GM12892 (cell line): ENCODE measurements around the gene RTKN.
"Not testable (repeated sequence)": the region's sequence is repeated elsewhere in the genome, so short reads cannot be mapped to it uniquely, and the experiment has no call there.

Source experiments
- DNase-seq: peaks from one replicate; pipeline ENCODE4 v3.0.0; 2011; ENCODE audit not compliant: insufficient read length
- FAIRE-seq: peaks from 2 replicates; lab custom pipeline; 2011; peaks lifted over from hg19 to GRCh38; lab: Jason Lieb, UNC
- POLR2A ChIP-seq: IDR thresholded peaks from 2 replicates; pipeline ENCODE4 v1.6.1; 2011; ENCODE audit warnings: low read depth, low read length, control low read depth
- POLR2AphosphoS5 ChIP-seq: IDR thresholded peaks from 2 replicates; pipeline ENCODE4 v1.6.1; 2011; ENCODE audit warnings: low read depth, low read length, control low read depth
- TAF1 ChIP-seq: IDR thresholded peaks from 2 replicates; pipeline ENCODE4 v1.6.1; 2011; ENCODE audit warnings: low read depth, mild to moderate bottlenecking, control low read depth, low read length, borderline replicate concordance

RTKN gene

GRCh38 chr2:74427551-74427950 is 14.2 kb downstream of the RTKN start:
- FAIRE-seq (no peak), DNase-seq (no peak)
- TF ChIP-seq TAF1 = no peak
- no peak for TF ChIP-seq POLR2A
- no peak for TF ChIP-seq POLR2AphosphoS5

DNA sequence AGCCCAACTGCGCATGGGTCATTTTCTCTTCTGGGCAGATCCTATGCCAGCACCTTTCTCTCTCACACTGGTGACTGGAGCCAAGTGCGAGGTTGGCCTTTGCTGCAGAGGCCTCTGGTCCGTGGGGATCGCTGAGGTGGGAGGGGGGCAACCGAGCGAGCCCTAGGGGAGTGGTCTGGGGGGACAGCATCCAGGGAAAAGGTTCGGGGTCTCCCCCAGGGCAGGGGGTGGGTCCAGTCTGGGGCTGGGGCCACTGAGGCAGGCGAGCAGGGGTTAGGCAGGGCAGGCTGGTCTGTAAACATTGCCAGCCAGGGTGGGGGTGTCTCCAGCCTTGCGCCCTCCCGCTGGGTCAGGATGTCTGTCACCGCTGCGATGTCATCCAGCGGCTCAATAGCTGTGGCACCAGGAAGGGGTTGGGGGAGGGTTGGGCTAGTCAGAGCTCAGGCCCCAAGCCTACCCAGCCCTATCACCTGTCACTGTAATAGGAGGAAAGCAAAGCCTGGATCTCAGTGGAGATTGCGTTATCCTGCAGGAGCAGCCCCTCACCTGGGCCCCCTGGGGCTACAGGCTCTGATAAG is 15.5 kb downstream of the RTKN start:
- TF ChIP-seq POLR2AphosphoS5 (no peak), POLR2A (no peak), TAF1 (no peak)
- FAIRE-seq (no peak), DNase-seq (no peak)

GRCh38 chr2:74425523-74425922 is 16.2 kb downstream of the RTKN start:
- no peak for DNase-seq
- FAIRE-seq = no peak
- TF ChIP-seq POLR2AphosphoS5 (no peak), POLR2A (0 out of 2 replicates have a peak, but pooled peaks have one; percentile 13), TAF1 (no peak)

GRCh38 chr2:74424995-74425406 is 16.7 kb downstream of the RTKN start:
- TF ChIP-seq POLR2A (0 out of 2 replicates have a peak, but pooled peaks have one; percentile 20), TAF1 (no peak), POLR2AphosphoS5 (no peak)
- no peak for FAIRE-seq
- no peak for DNase-seq

DNA sequence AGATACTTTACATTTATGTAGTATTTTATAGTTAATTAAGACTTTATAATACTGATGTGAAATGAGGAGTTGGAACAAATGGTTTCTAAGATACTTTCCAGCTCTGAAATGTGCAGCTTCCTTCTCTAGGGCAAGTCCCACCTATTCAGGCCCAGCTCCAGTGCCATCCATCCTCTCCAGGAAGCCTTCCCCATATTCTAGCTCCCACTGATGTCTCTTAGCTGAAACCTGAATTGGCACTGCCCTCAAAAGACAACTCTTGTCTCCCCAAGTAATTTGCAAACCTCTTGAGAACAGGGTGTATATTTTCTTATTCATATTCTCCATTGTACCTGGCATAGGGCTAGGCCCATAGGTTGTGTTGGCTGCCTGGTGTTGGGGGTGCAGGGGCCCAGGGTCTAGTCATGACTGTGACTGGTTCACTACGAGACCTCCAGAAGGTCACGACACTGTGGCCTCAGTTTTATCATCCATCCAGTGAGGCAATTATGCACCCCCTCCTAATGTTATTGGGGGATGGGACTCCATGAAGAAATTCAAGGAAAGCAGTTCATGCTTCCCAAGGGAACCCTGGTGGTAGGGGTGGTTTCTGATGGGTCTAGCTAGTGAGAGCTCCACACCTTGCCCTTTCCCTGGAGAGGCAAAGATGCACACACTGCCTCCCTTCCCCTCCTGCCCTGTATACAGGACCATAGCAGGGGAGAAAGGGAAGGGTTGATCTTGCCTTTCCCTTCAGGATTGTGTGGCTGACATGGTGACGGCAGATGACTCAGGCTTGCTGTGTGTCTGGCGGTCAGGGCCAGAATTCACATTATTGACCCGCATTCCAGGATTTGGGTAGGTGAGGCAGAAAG is 17.4 kb downstream of the RTKN start:
- TF ChIP-seq POLR2AphosphoS5 = no peak
- TF ChIP-seq POLR2A = no peak
- no peak for TF ChIP-seq TAF1
- no peak for FAIRE-seq
- no peak for DNase-seq

- DNase-seq (no peak), FAIRE-seq (no peak)
- TF ChIP-seq POLR2AphosphoS5 = no peak
- no peak for TF ChIP-seq TAF1
- no peak for TF ChIP-seq POLR2A
These were observed 18.3 kb downstream of the RTKN start for GRCh38 chr2:74423231-74424095.

DNA sequence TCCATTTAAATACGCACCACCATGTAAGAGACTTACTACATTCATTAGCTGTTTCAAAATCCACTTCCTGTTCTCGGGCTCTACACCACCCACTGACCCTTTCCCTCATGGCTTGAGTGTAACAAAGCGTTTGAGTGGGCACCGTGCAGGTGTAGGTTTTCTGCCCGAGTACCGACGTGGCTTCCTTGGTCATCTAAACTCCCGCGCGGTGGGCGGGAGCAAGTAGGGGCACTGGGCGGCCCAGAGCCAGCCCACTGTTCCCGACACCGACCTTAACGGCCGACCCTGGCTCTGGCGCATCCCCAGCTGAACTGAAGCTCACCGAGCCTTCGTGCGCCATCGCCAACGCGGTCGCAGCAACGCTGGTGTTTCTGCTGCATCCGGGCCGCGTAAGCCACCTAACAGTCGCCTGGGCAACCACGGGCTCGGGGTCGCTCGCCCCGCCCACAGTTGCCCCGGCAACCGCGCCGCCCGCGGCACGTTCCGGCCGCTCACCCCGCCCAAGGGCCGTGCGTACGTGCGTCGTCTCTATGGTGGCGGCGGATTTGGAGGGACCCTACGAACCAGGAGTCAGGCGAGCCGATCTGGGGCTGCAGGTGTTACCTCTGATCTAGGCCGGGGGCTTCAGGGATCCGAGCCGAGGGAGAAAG is 20.4 kb downstream of the RTKN start, which contains the start of the genes C2orf81 and WDR54:
C2orf81 (minus strand) TSS at position 399 of the 650 bp plus-strand sequence; CDS start at position 340, 59 bp downstream.
WDR54 (plus strand) TSS at position 510 of the 650 bp plus-strand sequence. CDS start 424 bp downstream, outside the sequence.
- FAIRE-seq (peak; percentile 96), DNase-seq (peak; percentile 94)
- TF ChIP-seq TAF1 (peak; percentile 63; the same call in 1 of the 2 replicates), POLR2AphosphoS5 (peak; percentile 91), POLR2A (peak; percentile 93)

- DNase-seq, FAIRE-seq: not testable (repeated sequence)
These were observed 21.2 kb downstream of the RTKN start for GRCh38 chr2:74420443-74421103.

DNA sequence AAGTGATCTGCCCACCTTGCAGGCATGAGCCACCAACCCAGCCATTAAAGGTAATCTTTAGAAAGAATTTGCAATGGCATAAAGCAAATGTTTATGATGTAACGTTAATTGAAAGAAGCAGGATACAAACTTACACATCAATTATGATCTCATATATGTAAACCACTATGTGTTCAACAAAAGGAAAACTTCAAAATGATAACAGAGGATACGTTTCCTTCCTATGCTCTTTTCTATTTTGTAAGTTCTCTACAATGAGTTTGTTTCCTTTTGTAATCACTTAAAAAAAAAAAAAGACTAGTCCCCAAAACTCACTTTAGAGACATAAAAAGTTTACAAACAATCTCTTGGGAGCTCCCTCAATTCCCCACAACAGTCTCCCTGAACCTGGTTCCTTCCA is 21.7 kb downstream of the RTKN start:
- TF ChIP-seq TAF1 = no peak
- TF ChIP-seq POLR2AphosphoS5 = no peak
- FAIRE-seq = no peak
- DNase-seq = no peak

- no peak for FAIRE-seq
- DNase-seq = no peak
- TF ChIP-seq TAF1 = no peak
- no peak for TF ChIP-seq POLR2AphosphoS5
- no peak for TF ChIP-seq POLR2A
These were observed 22.4 kb downstream of the RTKN start for GRCh38 chr2:74419345-74419744.

DNA sequence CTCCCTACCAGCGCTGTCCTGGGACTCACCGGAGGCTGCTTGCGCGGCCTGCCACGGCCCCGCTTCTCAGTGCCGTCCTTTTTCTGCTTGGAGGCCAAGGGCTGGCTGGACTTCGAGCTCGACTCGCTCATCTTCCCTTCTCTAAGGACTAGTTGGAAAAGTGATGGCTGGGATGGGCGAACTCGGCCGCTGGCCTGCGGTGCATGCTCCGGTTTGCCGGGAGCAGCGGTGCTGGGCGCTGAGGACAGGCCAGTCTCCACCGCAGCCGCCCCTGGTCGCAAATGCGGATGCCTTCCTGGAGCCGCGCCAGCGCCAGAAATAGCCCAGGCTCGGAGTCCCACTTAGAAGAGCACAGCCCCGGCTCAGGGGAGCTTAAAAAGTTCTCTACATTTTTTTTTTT is 23.4 kb downstream of the RTKN start:
- no peak for DNase-seq
- FAIRE-seq = no peak
- TF ChIP-seq POLR2AphosphoS5 (no peak), POLR2A (no peak), TAF1 (no peak)
